ENCODE results near the gene FLYWCH1. TPM values are rescaled to one million over a fixed set of nuclear protein-coding genes. Genes with fewer than 3 reads are reported as not detected.

The FLYWCH1 gene
- total and polyA plus RNA-seq, 9 of the 15 experiments (the other 6 are each of a cell fraction or from before 2014, with no cell fraction given), result 0.18 to 33.6 (median 11.3) TPM

DNA sequence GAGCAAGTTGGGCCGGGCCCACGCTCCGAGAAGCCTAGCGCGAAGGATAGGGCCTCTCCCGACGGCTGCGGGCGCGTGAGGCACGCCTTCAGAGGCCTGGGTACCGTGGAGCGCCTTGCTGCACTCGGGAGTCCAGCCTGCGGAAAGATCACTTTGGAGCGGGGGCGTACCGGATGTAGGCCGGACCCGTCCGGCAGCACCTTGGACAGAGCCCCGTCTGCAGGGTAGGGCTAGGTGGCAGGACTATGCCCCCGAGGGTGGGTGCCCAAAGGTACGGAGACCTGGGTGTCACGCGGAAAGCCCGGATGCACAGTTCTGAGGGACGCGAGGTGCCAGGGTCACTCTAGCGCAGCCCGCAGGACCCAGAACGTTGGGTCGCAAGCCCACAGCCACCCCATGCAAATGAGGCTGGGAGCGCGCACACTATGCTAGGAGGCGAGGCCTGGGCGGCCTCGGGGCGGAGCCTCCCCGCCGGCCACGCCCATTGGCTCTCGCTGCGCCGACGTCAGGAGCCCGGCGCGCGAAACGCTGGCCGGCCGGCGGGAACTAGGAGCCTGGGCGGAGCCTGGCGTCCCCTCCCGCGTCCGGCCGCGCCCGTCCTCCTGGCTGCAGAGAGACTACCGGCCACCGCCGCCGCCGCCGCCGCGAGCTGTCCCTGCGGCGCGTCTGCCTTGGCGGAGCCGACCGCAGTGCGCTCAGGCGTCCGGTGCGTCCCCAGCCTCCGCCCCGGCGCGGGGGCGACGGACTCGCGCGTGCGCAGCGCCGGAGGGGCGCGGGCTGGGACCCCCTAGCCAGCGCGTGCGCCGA, 57.2 kb downstream of the FLYWCH1 start, which contains the start of gene PAQR4 (continued):
- TF ChIP-seq ZBTB40 (IDR thresholded peaks at IDR 0.05) (peak; percentile 88), ZBTB40 (CRISPR knock-in tag; IDR thresholded peaks at IDR 0.05) (no peak; the same call in 1 of the 2 replicates), SIRT6 (IDR thresholded peaks at IDR 0.05; ENCODE audit: low read depth, low read length) (no peak), PHF20 (IDR thresholded peaks at IDR 0.05; ENCODE audit: partially characterized antibody) (peak; percentile 22), ZNF24 (IDR thresholded peaks at IDR 0.05) (peak; percentile 56; the same call in 1 of the 2 replicates), MXI1 (IDR thresholded peaks at IDR 0.05; ENCODE audit: low read depth, low read length) (peak; percentile 45; the same call in 1 of the 2 replicates), TEAD2 (tag; IDR thresholded peaks at IDR 0.05) (no peak), ZNF398 (CRISPR knock-in tag; IDR thresholded peaks at IDR 0.05) (no peak), ZNF717 (CRISPR knock-in tag; IDR thresholded peaks at IDR 0.05) (no peak), ZBTB26 (CRISPR knock-in tag; IDR thresholded peaks at IDR 0.05) (no peak)
- TF ChIP-seq, protein P1, sequence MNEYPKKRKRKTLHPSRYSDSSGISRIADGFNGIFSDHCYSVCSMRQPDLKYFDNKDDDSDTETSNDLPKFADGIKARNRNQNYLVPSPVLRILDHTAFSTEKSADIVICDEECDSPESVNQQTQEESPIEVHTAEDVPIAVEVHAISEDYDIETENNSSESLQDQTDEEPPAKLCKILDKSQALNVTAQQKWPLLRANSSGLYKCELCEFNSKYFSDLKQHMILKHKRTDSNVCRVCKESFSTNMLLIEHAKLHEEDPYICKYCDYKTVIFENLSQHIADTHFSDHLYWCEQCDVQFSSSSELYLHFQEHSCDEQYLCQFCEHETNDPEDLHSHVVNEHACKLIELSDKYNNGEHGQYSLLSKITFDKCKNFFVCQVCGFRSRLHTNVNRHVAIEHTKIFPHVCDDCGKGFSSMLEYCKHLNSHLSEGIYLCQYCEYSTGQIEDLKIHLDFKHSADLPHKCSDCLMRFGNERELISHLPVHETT (CRISPR knock-in tag; conservative IDR thresholded peaks at IDR 0.05 in 1 of 2, IDR thresholded peaks at IDR 0.05 in 1 of 2), result peak in 1 of 2 experiments; percentile 64; a peak in 2 of 4 replicates

Measured in K562 (cell line).